Amygdala (tissue), 56 donors: ENCODE measurements around the gene MB.

Experiments used
- DNase-seq, 56 donors: peaks; one replicate each; lab custom pipeline; 2025; lab: John Stamatoyannopoulos, UW

MB gene

DNA sequence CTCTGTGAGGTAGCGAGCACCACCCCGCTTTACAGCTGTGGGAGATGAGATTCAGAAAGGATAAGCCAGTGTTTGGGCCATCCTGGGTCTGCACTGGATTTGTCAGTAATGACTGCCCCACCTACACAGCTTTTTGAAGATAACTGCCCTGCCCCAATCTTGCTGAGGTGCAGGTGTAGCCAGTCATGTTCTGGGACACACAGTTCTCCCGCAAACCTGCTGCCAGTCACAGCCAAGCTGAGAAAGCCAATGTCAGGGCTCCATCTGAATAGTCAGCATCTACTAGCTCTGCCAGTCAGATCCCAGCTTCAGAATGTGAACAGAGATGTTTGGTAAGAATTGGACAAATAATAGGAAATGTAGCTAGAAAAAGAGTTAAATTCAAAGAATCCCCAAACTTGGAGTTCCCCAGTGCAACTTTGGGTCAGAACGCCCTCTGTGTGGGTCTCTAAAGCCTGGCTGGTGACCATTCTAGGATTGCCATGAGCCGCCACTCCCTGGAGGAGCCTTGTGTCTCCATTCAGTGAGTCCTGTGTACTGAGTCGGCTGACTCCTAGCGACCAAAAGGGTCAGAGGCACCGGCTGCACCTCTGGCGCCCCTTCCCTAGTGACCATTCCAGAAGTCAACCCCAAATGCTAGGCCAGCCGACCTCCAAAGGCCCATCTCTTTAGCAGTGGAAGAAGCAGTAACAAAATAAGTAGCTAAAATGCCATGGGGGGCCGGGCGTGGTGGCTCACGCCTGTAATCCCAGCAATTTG lies 2.4 kb upstream of the MB start:
- DNase-seq = no peak

DNA sequence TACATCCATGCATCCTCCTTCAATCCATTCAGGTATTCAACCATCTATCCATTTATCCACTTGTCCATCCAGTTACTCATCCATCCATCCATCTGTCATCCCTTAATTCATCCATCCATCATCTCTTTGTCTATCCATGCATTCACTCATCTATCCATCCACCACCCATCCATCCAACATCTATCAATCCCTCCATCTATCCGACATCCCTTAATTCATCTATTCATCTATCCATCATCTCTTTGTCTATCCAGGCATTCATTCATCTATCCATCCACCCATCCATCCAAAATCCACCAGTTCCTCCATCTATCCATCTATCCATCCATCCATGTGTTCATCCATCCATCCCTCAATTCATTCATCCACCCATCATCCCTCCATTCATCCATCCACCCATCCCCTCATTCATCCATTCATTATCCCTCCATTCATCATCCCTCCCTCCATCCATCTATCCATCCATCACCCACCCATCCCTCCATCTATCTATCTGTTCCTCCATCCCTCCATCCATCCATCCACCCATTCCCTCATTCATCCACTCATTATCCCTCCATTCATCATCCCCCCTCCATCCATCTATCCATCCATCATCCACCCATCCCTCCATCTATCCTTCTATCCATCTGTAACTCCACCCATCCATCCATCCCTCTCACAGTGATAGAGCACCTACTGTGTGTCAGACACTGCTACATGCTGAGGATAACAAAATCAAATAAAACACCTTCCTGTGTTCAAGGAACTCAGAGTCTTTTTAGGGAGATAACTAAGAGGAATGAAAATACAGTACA lies 1.5 kb upstream of the MB start:
- no peak for DNase-seq

DNA sequence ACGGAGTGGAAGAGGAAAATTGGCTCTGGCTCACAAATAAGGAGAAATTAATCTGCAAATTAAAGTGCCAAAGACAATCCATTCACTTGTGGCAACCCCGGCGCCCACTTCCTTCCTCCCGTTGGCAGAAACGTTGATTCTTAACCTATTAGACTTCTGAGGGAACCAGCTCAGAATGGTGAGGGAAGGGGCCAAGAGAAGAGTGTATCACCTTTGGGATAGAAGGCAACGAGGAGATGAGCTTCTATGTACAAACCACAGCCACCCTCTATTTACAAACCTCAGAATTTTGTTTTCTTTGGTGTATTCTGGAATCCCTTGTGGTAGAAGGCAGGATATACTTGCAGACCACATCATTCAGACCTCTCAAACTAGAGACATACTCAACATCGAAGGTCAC lies 1.1 kb downstream of the MB start:
- DNase-seq = no peak

DNA sequence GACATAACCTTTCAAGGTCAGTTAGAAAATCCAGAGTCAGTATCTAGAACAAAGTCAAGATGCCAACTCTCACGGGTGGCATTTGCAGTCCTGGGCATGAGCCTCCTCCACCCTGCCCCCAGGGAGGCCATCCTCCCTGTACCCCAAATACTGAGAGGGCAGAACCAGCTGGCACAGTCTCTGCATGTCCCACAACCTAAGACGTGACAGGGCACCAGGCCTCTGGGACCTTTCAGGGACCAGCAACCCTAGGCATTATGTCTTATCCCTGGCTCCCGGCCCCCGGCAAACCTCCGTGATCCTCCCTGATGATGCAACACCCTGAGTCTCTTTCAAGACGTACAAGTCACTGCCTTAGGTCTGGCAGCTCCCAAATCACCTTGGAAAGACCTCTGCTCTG lies 2.0 kb downstream of the MB start:
- no peak for DNase-seq

DNA sequence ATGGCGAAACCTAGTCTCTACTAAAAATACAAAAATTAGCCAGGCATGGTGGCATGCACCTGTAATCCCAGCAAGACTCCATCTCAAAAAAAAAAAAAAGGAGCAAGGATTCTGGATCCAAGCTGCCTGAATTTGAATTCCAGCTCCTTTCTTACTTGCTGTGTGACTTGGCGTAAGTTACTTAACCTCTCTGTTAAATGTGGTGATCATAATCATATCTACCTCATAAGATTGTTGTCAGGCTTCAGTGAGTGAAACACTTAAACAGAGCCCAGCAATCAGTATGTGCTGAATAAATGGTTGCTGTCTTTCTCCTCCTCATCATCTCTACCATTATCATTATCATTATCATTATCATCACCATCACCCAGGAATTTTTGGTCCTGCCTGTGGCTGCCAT lies 2.7 kb downstream of the MB start:
- no peak for DNase-seq

DNA sequence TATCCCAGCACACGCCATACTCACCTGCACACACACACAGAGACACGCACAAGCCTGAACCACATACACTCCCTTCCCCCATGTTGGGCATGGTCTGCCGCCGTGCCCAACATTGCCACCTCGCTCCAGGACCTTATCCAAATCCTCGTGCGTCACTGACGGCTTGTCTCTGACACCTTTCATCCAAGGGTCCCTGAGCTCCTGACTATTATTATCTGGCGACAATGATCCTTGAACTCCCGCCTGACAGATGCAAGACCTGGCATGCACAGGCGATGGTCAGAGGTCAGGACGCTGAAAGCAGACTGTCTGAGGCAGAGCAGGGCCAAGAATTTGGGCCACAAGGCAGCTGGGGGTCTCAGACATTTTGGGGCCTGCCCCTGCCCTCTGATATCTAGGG lies 4.2 kb downstream of the MB start:
- no peak for DNase-seq

DNA sequence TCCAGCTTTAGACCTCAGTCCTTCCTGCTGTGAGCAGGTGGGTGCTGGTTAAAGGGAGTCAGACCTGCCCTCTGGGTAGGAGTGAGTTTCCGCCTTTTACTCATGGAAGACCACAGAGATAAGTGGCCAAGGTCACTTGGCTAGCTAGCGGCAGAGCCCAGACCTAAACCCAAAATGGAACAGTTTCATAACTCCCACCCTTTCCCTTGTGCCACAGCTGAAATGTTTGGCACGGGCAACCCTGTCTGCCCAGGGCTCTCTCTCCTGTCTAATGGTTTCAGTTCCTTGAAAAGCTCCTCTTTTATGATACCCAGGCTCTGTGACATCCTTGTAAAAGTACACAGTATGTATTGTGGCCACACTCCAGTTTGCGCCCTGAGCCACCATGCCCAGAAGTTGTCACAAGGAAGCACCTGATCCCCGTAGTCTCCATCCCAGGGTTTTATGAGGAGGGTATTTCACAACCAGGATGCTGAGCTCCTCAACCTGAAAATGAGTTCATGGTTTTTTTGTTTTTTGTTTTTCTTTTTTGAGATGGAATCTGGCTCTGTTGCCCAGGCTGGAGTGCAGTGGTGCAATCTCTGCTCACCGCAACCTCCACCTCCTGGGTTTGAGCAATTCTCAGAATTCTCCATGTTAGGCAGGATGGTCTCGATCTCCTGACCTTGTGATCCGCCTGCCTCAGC lies 5.1 kb downstream of the MB start:
- DNase-seq = no peak

DNA sequence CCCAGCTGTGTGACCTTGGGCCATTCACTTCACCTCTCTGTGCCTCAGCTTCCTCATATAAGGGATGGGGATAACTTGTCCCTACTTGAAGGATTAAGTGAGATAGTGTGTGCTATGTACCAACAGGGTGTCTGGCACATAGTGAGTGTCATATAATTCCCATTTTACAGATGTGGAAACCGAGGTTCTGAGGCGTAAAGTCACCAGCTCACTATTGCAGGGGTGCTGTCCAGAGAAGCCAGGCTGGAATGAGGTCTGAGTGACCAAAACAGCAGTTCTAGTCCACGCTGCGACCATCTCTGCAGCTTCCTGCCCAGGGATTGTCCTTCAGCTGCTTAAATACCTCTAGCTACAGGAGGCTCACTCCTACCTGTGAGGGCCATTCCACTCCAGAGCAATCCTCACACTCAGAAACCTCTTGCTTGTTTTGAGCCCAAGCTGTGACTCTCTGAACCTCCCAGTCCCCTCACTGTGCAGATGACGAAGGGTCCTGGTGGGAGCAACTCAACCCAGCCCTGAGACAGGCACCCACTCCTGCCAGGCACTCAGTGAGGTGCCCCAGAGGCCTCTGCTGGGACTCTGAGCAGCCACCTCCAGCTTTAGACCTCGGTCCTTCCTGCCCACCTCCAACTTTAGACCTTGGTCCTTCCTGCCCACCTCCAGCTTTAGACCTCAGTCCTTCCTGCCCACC lies 5.8 kb downstream of the MB start:
- DNase-seq = no peak

DNA sequence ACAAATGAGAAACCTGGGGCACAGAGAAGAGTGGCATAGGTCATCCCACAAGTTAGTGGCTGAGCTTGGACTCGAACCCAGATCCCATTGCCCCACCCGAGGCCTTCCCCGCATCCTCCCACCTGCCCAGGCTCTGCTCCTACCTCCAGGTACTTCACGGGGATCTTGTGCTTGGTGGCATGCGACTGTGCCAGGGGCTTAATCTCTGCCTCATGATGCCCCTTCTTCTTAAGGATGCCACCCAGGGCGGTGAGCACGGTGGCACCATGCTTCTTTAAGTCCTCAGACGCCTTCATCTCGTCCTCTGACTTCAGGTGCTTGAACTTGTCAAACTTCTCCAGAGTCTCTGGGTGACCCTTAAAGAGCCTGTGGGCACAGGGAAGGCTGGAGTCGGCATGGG lies 6.4 kb downstream of the MB start:
- DNase-seq = no peak

DNA sequence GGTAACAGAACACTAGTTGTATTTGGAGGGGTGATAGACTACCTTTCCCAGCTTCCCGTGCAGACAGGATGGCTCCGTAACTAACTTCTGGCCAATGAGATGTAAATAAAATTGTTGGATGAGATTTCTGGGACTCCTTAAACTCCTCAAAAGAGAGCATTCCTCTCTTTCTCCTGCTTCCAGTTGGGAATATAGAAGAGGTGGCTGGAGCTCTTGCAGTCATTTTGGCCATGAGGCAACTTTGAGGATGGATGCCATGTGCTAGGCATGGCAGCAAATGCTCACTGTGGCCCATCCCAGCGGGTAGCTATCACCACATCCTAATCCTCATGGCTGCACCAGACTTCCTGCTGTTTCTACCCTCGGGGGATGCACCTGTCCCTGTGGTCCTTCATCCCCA lies 7.4 kb downstream of the MB start:
- no peak for DNase-seq

DNA sequence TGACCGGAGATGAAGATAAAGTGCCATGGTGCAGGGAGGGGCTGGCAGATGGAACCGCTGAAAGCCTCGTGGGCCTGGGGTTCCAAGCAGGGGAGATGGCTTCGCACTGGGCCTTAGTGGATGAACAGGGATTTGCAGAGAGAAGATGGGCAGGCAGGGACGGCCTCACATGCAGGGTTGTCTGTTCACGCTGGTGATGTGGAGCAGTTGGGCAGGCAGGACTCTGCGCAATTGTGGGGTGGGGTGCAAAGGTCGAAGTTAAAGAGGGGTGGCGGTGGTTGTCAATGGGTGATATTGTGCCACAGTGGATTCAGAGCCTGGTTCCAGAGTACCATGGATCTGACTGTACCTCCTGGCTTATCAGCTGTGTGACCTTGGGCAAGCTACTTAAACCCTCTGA lies 7.9 kb downstream of the MB start:
- DNase-seq = no peak

DNA sequence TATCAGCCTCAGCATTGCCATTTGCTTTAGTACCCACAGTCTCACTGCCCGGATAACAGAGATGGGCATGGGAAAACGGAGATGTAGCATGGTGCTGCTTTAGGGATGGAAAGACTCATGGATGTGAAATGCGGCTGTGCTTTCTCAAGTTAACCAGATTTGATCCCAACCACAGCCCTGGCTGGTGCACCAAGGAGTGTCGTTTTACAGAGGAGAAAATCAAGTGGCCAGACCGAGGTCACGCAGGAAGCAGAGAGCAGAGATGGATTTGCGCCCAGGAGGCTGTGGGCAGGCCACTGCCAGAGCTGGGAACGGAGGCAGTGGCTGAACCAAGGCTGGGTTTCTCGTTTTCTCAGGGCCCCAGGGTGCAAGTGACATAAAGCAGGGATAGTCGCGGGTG lies 9.0 kb downstream of the MB start:
- DNase-seq = no peak

DNA sequence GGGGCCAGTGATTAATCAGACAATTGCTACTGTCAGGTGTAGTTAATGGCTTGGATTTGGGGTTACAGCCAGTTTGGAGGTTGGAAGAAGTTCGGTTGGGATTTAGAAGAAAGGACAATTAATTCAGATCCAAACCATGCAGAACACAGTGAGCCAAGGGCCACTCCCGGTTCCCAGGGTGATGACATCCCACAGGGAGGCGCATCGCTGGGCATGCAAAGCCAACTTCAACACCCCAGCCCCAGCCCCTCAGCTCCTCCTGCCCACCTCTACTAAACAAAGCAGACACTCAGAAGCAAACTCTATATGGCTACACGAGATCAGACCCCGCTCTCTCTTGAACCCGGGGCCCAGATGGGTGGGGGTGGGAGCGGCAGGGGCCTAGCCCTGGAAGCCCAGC lies 10.2 kb downstream of the MB start:
- no peak for DNase-seq

DNA sequence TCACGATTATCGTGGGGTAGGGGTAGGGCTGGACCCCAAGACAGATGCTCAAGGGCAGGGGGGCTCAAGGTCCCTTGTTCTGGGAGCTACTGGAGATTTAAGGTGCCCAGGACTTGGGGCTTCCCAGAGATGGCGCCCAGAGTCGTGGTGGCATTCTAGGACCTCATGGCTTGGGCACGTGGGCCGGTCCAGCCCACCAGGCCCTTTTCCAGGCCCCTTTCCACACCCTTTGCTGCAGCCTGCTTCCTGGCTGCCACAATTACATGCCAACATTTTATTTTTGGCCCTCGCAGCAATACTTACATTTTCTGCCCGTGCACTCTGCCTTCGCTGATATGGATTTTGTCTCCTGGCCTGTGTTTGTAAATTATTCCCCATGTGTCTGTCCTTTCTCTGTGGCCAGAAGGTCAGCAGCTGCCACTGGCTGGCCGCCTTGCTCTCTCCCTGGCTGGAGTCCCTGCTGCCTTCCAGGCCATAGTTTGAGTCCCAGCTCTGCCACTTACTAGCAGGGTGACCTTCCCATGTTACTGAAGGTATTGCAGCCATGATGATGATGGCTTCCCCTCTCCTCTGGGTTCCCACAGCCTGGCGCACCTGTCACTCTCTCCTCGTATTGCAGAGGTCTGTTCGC lies 11.2 kb downstream of the MB start:
- DNase-seq = no peak

DNA sequence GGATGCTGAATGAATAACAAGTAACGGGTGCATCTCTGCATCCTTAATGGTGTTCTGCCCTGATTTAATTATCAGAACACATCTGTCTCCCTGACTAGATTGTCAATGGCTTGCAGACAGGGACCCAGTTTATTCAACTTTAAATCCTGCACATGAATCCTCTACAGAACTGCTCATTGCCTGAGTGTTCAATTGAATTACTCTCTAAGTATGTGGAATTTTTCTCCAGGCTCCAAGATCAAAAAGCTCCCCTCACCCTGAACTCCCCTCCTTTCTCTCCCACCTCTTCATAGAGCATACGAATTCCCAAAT lies 11.8 kb downstream of the MB start:
- DNase-seq = peak in 1 of 56 donors; percentile 34

DNA sequence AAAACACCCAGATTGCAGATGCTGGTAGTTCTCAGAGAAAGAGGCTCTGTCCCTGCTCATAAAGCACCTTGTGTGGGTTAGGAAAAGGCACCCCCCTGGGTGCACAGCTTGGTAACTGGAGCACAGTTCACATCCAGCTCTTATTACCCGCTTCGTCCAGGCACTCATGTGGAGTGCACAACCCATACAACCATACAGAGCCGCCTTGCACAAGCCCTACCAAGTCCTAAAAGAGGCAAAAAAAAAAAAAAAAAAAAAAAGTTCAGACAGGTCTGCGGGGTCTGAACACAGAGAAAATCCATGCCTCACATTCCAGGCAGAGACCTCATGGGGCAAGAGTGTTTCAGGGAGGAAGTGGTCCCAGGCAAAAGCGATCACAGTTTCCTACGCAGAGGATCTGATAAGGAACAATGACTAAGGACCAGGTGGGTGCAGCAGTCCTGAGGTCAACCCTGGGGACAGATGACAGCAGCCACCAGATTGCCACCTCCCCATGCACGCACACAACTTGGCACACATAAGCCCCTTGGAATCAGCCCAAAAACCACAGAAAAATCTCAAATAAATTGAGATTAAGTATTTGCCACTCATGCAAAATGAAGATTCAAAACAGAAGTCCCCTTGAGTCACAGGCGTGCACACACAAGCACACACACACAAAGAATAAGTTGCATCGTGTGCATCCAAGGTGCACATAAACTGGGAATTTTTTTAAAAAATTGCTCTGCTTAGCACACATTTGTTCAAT lies 12.3 kb downstream of the MB start:
- peak in 1 of 56 donors; percentile 4 for DNase-seq

DNA sequence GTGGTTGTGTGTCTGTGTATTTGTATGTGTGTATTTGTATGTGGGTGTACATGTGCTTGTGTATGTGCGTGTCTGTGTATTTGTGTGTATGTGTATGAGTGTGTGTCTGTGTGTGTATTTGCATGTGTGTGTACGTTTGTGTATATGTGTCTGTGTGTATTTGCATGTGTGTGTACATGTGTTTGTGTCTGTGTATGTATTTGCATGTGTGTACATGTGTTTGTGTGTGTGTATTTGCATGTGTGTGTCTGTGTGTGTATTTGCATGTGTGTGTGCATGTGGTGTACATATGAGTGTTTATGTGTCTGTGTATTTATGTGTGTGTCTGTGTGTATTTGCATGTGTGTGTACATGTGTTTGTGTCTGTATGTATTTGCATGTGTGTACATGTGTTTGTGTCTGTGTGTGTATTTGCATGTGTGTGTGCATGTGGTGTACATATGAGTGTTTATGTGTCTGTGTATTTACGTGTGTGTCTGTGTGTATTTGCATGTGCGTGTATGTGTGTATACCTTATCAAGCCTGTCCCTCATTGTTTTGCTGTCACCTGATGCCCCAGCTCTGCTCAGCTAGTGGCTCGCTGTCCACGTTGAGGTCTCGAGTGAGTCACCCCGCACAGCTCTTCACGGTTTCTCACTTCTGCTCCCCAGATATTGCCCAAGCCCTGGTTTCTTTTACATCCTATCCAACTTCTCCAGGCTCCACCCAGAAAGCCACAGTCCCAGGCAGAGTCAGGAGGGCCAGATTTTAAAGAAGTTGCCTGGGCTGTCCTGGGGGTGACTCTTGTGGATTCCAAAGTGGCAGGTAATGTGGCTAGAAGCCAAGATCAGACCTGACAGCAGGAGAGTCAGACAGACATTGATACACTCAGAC lies 15.2 kb downstream of the MB start:
- no peak for DNase-seq

DNA sequence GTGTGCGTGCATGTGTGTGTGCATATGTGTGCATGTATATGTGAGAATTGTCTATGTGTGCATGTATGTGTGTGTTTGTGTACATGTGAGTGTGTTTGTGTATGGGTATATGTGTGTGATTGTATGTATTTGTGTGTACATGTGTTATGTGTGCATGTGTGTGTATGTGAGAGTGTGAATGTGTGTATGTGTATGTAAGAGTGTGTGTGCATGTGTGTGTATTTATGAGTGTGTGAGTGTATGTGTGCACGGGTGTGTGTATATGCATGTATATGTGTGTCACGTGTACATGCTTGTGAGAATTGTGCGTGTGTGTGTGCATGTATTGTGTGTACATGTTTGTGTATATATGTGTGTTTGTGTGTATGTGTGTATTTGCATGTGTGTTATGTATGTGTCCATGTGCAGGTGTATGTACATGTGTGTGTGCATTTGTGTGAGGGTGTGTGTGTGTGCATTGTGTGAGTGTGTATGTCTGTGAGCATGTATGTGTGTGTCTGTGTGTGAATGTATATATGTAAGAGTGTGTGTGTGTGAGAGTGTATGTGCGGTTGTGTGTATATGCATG lies 16.0 kb downstream of the MB start:
- DNase-seq = no peak

DNA sequence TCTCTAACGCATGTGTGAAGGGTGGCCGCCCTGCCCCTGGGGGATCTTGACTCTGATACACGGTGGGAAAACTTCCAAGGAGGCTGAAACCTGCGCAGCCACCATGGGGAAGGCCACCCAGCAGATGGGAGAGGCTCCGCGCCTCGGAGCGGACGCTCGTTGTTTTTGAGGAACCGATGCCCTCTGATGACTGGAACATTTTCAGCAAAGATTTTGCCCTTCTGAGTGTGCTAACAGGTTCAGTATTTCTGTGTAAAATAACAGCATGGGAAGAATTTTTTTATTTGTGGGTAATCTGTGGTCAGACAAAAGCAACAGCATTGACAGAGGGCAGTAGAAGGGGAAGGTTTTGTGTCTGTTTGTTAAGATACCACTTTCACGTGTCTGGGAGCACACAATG lies 16.7 kb downstream of the MB start:
- DNase-seq = no peak
